ENCODE measurements around the gene HHATL.

HHATL gene

GRCh38 chr3:42712688-42713372 is 10.2 kb upstream of the HHATL start:
- no peak for DNase-seq (ENCODE audit: low read depth in 2 of 2)

- DNase-seq (ENCODE audit: low read depth in 2 of 2): no peak
Measured at GRCh38 chr3:42712344-42712648, 9.7 kb upstream of the HHATL start.

GRCh38 chr3:42711491-42712343 is 9.1 kb upstream of the HHATL start:
- no peak for DNase-seq (ENCODE audit: low read depth in 2 of 2)

- no peak for DNase-seq (ENCODE audit: low read depth in 2 of 2)
Measured at GRCh38 chr3:42710323-42711021, 7.9 kb upstream of the HHATL start.

GRCh38 chr3:42709621-42710020 is 7.0 kb upstream of the HHATL start:
- no peak for DNase-seq (ENCODE audit: low read depth in 2 of 2)

- DNase-seq (ENCODE audit: low read depth in 2 of 2): no peak
Measured at GRCh38 chr3:42708611-42709151, 6.1 kb upstream of the HHATL start.

GRCh38 chr3:42707620-42708355 is 5.2 kb upstream of the HHATL start:
- no peak for DNase-seq (ENCODE audit: low read depth in 2 of 2)

GRCh38 chr3:42706721-42707619 is 4.4 kb upstream of the HHATL start:
- no peak for DNase-seq (ENCODE audit: low read depth in 2 of 2)

- DNase-seq (ENCODE audit: low read depth in 2 of 2): no peak
Measured at GRCh38 chr3:42705962-42706585, 3.5 kb upstream of the HHATL start.

- no peak for DNase-seq (ENCODE audit: low read depth in 2 of 2)
Measured at GRCh38 chr3:42705058-42705767, 2.6 kb upstream of the HHATL start.

- no peak for DNase-seq (ENCODE audit: low read depth in 2 of 2)
Measured at GRCh38 chr3:42704136-42704841, 1.7 kb upstream of the HHATL start.

GRCh38 chr3:42703695-42704025 is 1.1 kb upstream of the HHATL start:
- DNase-seq (ENCODE audit: low read depth in 2 of 2): no peak

- no peak for DNase-seq (ENCODE audit: low read depth in 2 of 2)
Measured at GRCh38 chr3:42702982-42703694, 540 bp upstream of the HHATL start.

GRCh38 chr3:42701371-42702065 is 1.1 kb downstream of the HHATL start:
- DNase-seq (ENCODE audit: low read depth in 2 of 2): peak; percentile 38 to 52

GRCh38 chr3:42700366-42701288 is 2.0 kb downstream of the HHATL start:
- no peak for DNase-seq (ENCODE audit: low read depth in 2 of 2)

- no peak for DNase-seq (ENCODE audit: low read depth in 2 of 2)
Measured at GRCh38 chr3:42699511-42699971, 3.1 kb downstream of the HHATL start.

GRCh38 chr3:42698911-42699230 is 3.7 kb downstream of the HHATL start:
- DNase-seq (ENCODE audit: low read depth in 2 of 2): no peak

Measured in stimulated activated CD4-positive, alpha-beta T cell treated with anti-CD3 and anti-CD28 coated beads, Interleukin-4, amount 100 ng/mL, for 48 hours (primary cell).